ENCODE measurements around the gene PRSS8. TPM values are rescaled to one million over a fixed set of nuclear protein-coding genes. Genes with fewer than 3 reads are reported as not detected.

Gene PRSS8
- not detected in 2 replicates for total RNA-seq

GRCh38 chr16:31135535-31136286 is at the start of gene PRSS8:
PRSS8 (minus strand) TSS chr16:31135727; CDS start chr16:31135498, 229 bp downstream.

GRCh38 chr16:31179747-31180459 is 44.4 kb upstream of the PRSS8 start, which contains the start of gene FUS:
FUS (plus strand) TSS chr16:31180139; CDS start chr16:31180215, 76 bp downstream.

GRCh38 chr16:31149894-31150890 is 14.7 kb upstream of the PRSS8 start, which contains the start of gene PRSS36:
PRSS36 (minus strand) TSS chr16:31150066; CDS start chr16:31150035, 31 bp downstream.

GRCh38 chr16:31117384-31118222 is 17.9 kb downstream of the PRSS8 start, which contains the start of gene KAT8:
KAT8 (plus strand) TSS chr16:31117664; CDS start chr16:31117682, 18 bp downstream.

DNA sequence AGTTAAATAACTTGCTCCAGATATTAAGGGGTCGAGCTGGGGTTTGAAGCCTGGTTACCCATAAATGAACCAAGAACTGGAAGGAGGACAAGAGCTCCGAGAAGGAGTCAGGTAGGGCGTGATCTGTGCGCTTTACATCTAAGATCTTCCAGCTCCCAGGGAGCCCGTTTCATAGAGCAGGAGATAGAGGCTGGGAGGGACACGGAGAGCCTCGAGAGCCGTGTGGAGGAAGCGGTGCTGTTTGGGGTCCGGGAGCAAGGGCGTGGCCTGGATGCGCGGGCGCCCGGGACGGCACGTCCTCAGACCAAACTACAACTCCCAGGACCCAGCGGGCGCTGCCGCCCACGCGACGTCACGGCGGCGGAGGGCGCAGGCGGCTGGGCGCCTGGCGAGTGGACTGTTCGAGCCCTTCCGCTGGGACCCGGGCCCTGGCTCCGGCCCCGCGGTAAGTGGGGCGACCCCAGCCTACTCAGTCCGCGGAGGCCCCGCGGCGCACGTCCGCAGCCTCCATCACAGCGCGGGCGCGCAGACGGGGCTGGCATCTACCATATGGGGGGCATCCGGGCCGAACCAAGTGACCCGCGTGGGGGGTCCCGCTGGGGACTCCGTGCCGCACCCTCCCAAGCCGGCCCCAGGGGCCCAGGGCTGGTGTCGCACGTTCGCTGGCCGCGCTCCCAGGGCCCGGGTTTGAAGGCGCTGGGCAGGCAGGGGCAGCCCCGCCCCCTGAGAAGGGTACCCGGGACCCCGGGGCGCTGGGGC is 27.3 kb downstream of the PRSS8 start, which contains the start of gene BCKDK:
BCKDK (plus strand) TSS at position 352 of the 759 bp plus-strand sequence. CDS start 838 bp downstream, outside the sequence.

DNA sequence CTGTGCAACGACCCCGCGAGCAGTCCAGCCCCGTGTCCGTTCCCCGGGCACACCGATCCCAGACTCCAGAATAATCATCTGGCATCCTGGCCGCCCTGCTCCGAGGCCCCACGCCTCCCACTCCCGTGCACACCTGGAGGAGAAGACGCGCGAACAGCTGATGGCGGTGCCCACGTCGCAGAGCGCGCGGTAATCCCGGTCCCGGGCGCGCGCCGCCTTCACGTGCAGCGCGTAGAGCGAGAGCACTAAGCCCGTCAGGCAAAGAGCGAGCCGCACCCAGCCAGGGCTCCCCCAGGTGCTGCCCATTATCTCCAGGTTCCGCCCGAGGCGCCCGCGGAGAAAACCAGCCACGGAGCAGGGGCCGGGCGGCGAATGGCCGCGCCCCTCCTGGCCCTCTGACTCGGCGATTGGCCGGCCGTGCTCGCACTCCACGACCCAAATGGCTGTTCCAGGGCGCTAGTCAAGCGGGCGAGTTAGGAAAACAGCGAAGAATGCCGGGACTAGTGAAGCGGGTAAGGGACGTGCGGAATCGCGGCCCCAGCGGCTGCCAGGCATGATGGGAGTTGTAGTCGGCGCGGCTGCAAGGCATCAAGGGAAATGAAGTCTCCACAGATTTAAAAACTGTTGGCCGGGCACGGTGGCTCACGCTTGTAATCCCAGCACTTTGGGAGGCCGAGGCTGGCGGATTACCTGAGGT is 41.0 kb downstream of the PRSS8 start, which contains the start of gene VKORC1:
VKORC1 (minus strand) TSS at position 374 of the 697 bp plus-strand sequence; CDS start at position 306, 68 bp downstream.

DNA sequence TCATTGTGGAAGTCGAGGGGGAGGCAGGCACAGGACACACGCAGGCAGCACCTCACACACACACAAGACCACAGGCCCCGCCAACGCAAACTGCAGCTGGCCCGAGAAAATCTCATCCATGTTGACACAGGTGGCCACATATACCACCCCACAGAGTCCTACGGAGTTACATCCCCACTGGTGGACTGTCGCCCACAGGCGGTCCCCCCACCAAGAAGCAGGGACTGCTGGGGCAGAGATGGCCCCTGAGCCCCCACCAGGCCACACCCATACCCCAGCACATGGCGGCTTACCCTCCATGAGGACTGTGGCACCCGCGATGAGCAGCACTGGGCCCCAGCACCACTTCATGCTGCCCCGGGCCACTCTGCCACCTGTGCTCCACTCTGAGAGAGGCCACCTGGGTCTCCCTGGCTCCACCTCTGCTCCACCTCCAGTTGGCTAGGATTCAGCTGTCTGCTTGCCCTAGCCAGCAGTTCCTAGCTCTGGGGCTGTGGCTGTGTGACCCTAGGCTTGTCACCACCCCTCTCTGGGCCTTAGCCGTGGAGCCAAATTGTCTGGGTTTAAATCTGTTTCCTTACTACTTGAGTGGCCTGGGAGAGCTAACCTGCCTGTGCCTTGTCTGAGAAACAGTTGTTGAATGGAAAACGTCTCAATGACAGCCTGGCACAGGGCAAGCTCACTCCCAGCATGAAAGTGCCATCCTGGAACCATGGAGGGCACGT is 46.9 kb downstream of the PRSS8 start, which contains the start of gene PRSS53:
PRSS53 (minus strand) TSS at position 485 of the 725 bp plus-strand sequence; CDS start at position 351, 134 bp downstream.

Other genes with a start within 250 kb of the PRSS8 start
- 27.1 and 29.3 TPM in 2 replicates for gene BCL7C, start 241.7 kb downstream of the PRSS8 start, total RNA-seq
- gene CTF1, start 239.1 kb downstream of the PRSS8 start, total RNA-seq = 4.0 and 5.1 TPM in 2 replicates
- 14.7 and 18.5 TPM in 2 replicates for gene FBXL19, start 212.2 kb downstream of the PRSS8 start, total RNA-seq
- gene ORAI3, start 186.7 kb downstream of the PRSS8 start, total RNA-seq = 46.9 and 58.4 TPM in 2 replicates
- 2.8 and 4.4 TPM in 2 replicates for gene SETD1A, start 178.0 kb downstream of the PRSS8 start, total RNA-seq
- gene HSD3B7, start 150.5 kb downstream of the PRSS8 start, total RNA-seq = 28.9 and 50.4 TPM in 2 replicates
- 0.85 and 2.6 TPM in 2 replicates for gene STX1B, start 125.1 kb downstream of the PRSS8 start, total RNA-seq
- 25.5 and 36.9 TPM in 2 replicates for gene STX4, start 102.2 kb downstream of the PRSS8 start, total RNA-seq
- 7.0 and 9.8 TPM in 2 replicates for gene ZNF668, start 61.5 kb downstream of the PRSS8 start, total RNA-seq
- gene ZNF646, start 61.3 kb downstream of the PRSS8 start, total RNA-seq = 17.5 TPM in 2 replicates
- gene PRSS53, start 46.8 kb downstream of the PRSS8 start, total RNA-seq = 4.8 and 6.0 TPM in 2 replicates
- 248 and 295 TPM in 2 replicates for gene VKORC1, start 40.9 kb downstream of the PRSS8 start, total RNA-seq
- gene BCKDK, start 27.3 kb downstream of the PRSS8 start, total RNA-seq = 34.1 and 46.7 TPM in 2 replicates
- gene KAT8, start 18.1 kb downstream of the PRSS8 start, total RNA-seq = 41.5 and 41.6 TPM in 2 replicates
- 0.59 and 0.73 TPM in 2 replicates for gene PRSS36, start 14.3 kb upstream of the PRSS8 start, total RNA-seq
- gene FUS, start 44.4 kb upstream of the PRSS8 start, total RNA-seq = 38.8 and 39.8 TPM in 2 replicates
- 19.2 and 19.9 TPM in 2 replicates for gene PYCARD, start 67.0 kb upstream of the PRSS8 start, total RNA-seq
- gene TRIM72, start 78.4 kb upstream of the PRSS8 start, total RNA-seq = under 0.01 TPM in 1 of 2 replicates, not detected in the other
- not detected in 2 replicates for gene PYDC1, start 81.4 kb upstream of the PRSS8 start, total RNA-seq
- gene ITGAM, start 124.2 kb upstream of the PRSS8 start, total RNA-seq = 0.13 TPM in 1 of 2 replicates, not detected in the other
- gene ITGAX, start 219.4 kb upstream of the PRSS8 start, total RNA-seq = not detected in 2 replicates